Mesothelial cell of epicardium (in vitro differentiated cells): Measurements from ENCODE around the gene AMBN. TPM values are rescaled to one million over a fixed set of nuclear protein-coding genes. Genes with fewer than 3 reads are reported as not detected.

Source experiments
- DNase-seq, 2 experiments: peaks; one replicate each; pipeline ENCODE4 v3.0.0; 2021; ENCODE audit warnings: low spot score in 2 of 2; ENCODE audit not compliant: unreplicated experiment in 2 of 2
- H3K27ac Mint-ChIP-seq: 2 replicates; pipeline ENCODE4 v1.8.0; 2021; ENCODE audit warnings: mixed read lengths
- H3K27me3 Mint-ChIP-seq: 2 replicates; pipeline ENCODE4 v1.8.0; 2021; ENCODE audit warnings: low read depth, mixed read lengths
- H3K36me3 Mint-ChIP-seq: 2 replicates; pipeline ENCODE4 v1.8.0; 2021; ENCODE audit warnings: mixed read lengths
- H3K4me1 Mint-ChIP-seq: 2 replicates; pipeline ENCODE4 v1.8.0; 2021; ENCODE audit warnings: mixed read lengths
- H3K4me3 Mint-ChIP-seq: 2 replicates; pipeline ENCODE4 v1.8.0; 2021; ENCODE audit warnings: mild to moderate bottlenecking, moderate library complexity, mixed read lengths
- H3K9me3 Mint-ChIP-seq: 2 replicates; pipeline ENCODE4 v1.8.0; 2021; ENCODE audit warnings: mixed read lengths
- CTCF ChIP-seq: fragments of 200-600 bp; sonication (generic); IDR thresholded peaks from one replicate; pipeline ENCODE4 v1.5.0; 2021; ENCODE audit warnings: antibody characterized with exemption; ENCODE audit not compliant: unreplicated experiment
- total RNA-seq: library from RNA; stranded (reverse); gene quantifications from 3 replicates; pipeline ENCODE4 v1.2.1, GENCODE V29; 2021

Gene AMBN
- total RNA-seq, 1 donor from 2014 or later, result 0.36 TPM

DNA sequence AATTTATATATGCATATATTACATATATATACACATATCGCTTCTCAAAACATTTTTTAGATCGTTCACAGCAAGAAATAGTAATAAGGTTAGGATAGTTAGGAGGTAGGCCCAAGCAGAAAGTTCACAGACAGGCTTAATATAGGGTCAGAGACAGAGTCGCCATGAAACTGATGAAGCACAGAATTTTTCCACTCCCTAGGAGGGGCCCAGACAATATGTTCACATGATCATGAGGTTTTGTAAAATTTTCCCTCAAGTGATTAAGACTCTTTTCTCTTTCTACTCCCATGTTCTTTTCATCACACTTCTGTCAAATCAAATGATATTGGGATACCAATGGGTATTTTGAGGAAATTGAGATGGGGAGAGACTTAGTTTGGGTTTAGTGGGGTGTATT is 31.3 kb downstream of the AMBN start:
- DNase-seq, result no peak
- no peak overlapping the region for H3K4me3 Mint-ChIP-seq
- H3K27ac Mint-ChIP-seq, result no peak overlapping the region
- H3K27me3 Mint-ChIP-seq, result no peaks in the 10 kb centered on the region
- peaks cover 4% of the 10 kb centered on the region for H3K9me3 Mint-ChIP-seq
- no peaks in the 10 kb centered on the region for H3K36me3 Mint-ChIP-seq
- no peaks in the 10 kb centered on the region for H3K4me1 Mint-ChIP-seq
- no peak for TF ChIP-seq CTCF

DNA sequence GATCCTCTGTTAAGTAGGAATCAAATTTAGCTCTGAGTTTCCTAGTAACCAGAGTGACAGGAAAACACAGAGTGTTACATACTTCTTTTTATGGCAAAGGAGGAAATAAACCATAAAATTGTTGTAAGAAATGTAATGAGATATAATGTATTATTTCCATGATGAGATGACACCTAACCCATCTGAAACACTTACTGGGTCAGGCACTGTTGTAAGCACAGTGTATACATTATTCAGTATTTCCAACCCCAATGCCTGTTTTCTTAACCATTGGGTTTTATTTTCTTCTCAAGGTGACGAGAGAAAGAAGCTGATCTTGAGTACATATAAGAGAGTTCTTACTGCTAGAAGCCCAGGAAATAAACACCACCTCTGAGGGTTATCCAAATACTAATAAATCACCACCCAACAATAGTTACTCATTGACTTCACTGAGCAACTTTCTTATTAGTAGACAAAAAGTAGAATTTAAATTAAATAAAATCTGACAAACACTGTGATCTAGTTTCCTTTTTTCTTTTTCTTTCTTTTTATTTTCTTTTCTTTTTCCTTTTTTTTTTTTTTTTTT is 32.3 kb downstream of the AMBN start:
- Mint-ChIP-seq H3K4me3 (no peak overlapping the region), H3K27me3 (no peaks in the 10 kb centered on the region), H3K27ac (no peak overlapping the region), H3K36me3 (no peaks in the 10 kb centered on the region), H3K4me1 (no peaks in the 10 kb centered on the region), H3K9me3 (no peaks in the 10 kb centered on the region)
- no peak for DNase-seq
- no peak for TF ChIP-seq CTCF

- no peaks in the 10 kb centered on the region for H3K9me3 Mint-ChIP-seq
- H3K4me3 Mint-ChIP-seq, result no peak overlapping the region
- H3K4me1 Mint-ChIP-seq, result peaks cover 8% of the 10 kb centered on the region
- DNase-seq, result no peak
- TF ChIP-seq CTCF, result no peak
- H3K36me3 Mint-ChIP-seq, result no peaks in the 10 kb centered on the region
- no peak overlapping the region for H3K27ac Mint-ChIP-seq
- no peaks in the 10 kb centered on the region for H3K27me3 Mint-ChIP-seq
Measured at GRCh38 chr4:70627620-70628019, 35.6 kb downstream of the AMBN start.

- DNase-seq, result no peak
- TF ChIP-seq CTCF, result no peak
- no peaks in the 10 kb centered on the region for H3K27me3 Mint-ChIP-seq
- no peaks in the 10 kb centered on the region for H3K9me3 Mint-ChIP-seq
- H3K36me3 Mint-ChIP-seq, result no peaks in the 10 kb centered on the region
- peaks cover 8% of the 10 kb centered on the region for H3K4me1 Mint-ChIP-seq
- no peak within 1 kb of the TSS for H3K4me3 Mint-ChIP-seq
- H3K27ac Mint-ChIP-seq, result no peak within 1 kb of the TSS
Measured at GRCh38 chr4:70628444-70628843, 36.4 kb downstream of the AMBN start, which contains the start of gene ENAM. Gene ENAM (plus strand): TSS chr4:70628744. CDS start chr4:70629501, 757 bp downstream.

DNA sequence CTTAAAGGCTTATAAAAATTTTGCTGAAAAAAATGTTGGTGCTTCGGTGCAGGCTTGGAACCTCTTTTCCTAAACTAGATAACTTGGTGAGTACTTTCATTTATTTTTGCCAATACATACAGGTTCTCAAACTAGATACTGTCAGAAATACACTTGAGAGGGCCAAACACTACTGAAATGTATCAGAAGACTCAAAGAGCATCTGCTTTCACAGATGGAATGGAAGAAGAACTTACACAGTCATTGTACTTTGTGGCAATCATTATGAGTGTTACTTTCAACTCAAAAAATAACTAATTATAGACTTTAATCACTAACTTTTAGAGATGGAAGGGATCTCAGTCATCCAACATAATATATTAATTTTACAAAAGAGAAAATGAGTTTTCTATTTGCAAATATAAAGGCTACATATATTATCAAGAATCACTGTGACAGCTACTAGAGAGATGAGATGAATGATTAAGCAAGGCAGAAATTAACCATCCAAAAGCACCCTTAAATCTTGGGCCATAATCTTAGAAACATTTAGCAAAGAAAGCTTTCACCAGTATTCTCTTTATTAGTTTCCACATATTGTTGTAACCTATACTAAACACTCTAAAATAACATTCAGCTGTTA is 37.5 kb downstream of the AMBN start:
- TF ChIP-seq CTCF, result no peak
- H3K36me3 Mint-ChIP-seq, result no peaks in the 10 kb centered on the region
- H3K27ac Mint-ChIP-seq, result no peak overlapping the region
- no peaks in the 10 kb centered on the region for H3K9me3 Mint-ChIP-seq
- peaks cover 8% of the 10 kb centered on the region for H3K4me1 Mint-ChIP-seq
- DNase-seq, result no peak
- H3K27me3 Mint-ChIP-seq, result no peaks in the 10 kb centered on the region
- no peak overlapping the region for H3K4me3 Mint-ChIP-seq
